Measurements from ENCODE around the gene TNFRSF1A.

TNFRSF1A gene

DNA sequence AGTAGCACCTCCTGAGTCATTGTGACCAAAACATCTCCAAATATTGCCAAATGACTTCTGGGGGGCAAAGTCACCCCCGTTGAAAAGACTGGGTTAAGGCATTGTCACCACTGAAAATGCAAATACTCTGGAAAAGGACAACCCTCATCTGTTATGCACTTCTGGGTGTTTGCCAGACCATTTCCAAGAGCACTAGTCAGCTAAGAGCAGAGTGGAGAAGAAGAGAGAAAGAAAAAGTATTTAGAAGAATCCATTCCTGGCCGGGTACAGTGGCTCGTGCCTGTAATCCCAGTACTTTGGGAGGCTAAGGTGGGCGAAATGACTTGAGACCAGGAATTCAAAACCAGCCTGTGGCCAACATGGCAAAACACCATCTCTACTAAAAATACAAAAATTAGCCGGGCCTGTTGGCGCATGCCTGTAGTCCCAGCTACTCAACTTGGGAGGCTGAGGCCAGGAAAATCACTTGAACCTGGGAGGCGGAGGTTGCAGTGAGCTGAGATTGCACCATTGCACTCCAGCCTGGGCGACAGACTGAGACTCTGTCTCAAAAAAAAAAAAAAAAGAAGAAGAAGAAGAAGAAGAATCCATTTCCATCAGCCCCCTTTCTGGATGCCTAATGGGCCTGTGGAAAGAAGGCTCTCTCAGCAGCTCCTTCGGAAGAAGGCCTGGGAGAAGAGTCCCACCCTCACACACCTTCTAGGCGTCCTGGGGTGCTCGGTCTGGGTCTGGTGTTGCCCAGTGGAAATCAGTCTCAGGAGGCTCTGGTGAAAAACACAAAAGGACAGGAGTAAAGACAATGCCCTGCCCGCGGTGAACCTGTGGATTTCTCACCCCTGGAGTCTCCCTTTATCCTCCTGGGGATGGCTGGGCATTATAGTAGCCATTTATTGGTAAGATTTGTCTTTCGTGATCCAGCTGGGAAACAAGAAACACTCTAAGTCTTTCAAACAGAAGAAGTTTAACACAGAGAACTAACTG lies 38.6 kb upstream of the TNFRSF1A start:
- DNase-seq = no peak
- Histone ChIP-seq H3K27ac (no peak overlapping the region), H3K36me3 (no peaks in the 10 kb centered on the region)

GRCh38 chr12:6378709-6379472 lies 37.0 kb upstream of the TNFRSF1A start:
- Histone ChIP-seq H3K9me3 (ENCODE audit: severe bottlenecking) (no peaks in the 10 kb centered on the region), H3K4me3 (ENCODE audit: low read depth, low read length) (no peak overlapping the region), H3K36me3 (no peaks in the 10 kb centered on the region), H3K27ac (no peak overlapping the region), H3K27me3 (ENCODE audit: insufficient read depth, low read depth, severe bottlenecking) (no peaks in the 10 kb centered on the region)
- TF ChIP-seq, protein P1, sequence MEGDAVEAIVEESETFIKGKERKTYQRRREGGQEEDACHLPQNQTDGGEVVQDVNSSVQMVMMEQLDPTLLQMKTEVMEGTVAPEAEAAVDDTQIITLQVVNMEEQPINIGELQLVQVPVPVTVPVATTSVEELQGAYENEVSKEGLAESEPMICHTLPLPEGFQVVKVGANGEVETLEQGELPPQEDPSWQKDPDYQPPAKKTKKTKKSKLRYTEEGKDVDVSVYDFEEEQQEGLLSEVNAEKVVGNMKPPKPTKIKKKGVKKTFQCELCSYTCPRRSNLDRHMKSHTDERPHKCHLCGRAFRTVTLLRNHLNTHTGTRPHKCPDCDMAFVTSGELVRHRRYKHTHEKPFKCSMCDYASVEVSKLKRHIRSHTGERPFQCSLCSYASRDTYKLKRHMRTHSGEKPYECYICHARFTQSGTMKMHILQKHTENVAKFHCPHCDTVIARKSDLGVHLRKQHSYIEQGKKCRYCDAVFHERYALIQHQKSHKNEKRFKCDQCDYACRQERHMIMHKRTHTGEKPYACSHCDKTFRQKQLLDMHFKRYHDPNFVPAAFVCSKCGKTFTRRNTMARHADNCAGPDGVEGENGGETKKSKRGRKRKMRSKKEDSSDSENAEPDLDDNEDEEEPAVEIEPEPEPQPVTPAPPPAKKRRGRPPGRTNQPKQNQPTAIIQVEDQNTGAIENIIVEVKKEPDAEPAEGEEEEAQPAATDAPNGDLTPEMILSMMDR (IDR thresholded peaks at IDR 0.05; ENCODE audit: low read depth, low read length) = no peak
- no peak for DNase-seq

More for the DNA sequence above, 38.6 kb upstream of the TNFRSF1A start:
- no peaks in the 10 kb centered on the region for H3K27me3 ChIP-seq (ENCODE audit: insufficient read depth, low read depth, severe bottlenecking)
- no peaks in the 10 kb centered on the region for H3K9me3 ChIP-seq (ENCODE audit: severe bottlenecking)
- TF ChIP-seq, protein P1 (IDR thresholded peaks at IDR 0.05; ENCODE audit: low read depth, low read length) = no peak
- H3K4me3 ChIP-seq (ENCODE audit: low read depth, low read length) = no peak overlapping the region

DNA sequence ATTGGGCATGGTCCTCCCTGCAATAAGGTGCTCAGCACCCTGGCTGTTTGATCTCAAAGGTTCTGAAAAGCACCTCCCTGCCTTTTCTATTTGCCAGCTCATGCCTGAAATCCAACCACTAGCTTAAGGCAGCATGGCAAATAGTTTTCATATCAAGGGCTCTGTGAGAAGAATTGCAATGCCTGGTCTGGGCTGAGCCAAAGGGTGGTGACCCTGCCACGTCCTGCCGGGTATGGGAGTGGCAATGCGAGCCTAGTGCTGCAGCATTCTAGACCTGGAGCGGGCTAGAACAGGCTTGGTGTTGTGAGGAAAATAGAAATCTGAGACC lies 35.8 kb upstream of the TNFRSF1A start:
- TF ChIP-seq, protein P1 (IDR thresholded peaks at IDR 0.05; ENCODE audit: low read depth, low read length) = no peak
- Histone ChIP-seq H3K4me3 (ENCODE audit: low read depth, low read length) (no peak overlapping the region), H3K27me3 (ENCODE audit: insufficient read depth, low read depth, severe bottlenecking) (no peaks in the 10 kb centered on the region), H3K27ac (no peak overlapping the region), H3K36me3 (no peaks in the 10 kb centered on the region), H3K9me3 (ENCODE audit: severe bottlenecking) (no peaks in the 10 kb centered on the region)
- no peak for DNase-seq

GRCh38 chr12:6376870-6377666 lies 35.2 kb upstream of the TNFRSF1A start:
- Histone ChIP-seq H3K27me3 (ENCODE audit: insufficient read depth, low read depth, severe bottlenecking) (no peaks in the 10 kb centered on the region), H3K9me3 (ENCODE audit: severe bottlenecking) (no peaks in the 10 kb centered on the region), H3K36me3 (no peaks in the 10 kb centered on the region), H3K27ac (no peak overlapping the region), H3K4me3 (ENCODE audit: low read depth, low read length) (no peak overlapping the region)
- TF ChIP-seq, protein P1 (IDR thresholded peaks at IDR 0.05; ENCODE audit: low read depth, low read length) = no peak
- no peak for DNase-seq

GRCh38 chr12:6376079-6376869 lies 34.4 kb upstream of the TNFRSF1A start:
- no peaks in the 10 kb centered on the region for H3K9me3 ChIP-seq (ENCODE audit: severe bottlenecking)
- no peak overlapping the region for H3K4me3 ChIP-seq (ENCODE audit: low read depth, low read length)
- H3K27ac ChIP-seq = no peak overlapping the region
- TF ChIP-seq, protein P1 (IDR thresholded peaks at IDR 0.05; ENCODE audit: low read depth, low read length) = peak; percentile 52
- DNase-seq = no peak
- H3K27me3 ChIP-seq (ENCODE audit: insufficient read depth, low read depth, severe bottlenecking) = no peaks in the 10 kb centered on the region
- H3K36me3 ChIP-seq = no peaks in the 10 kb centered on the region
